Panc1 (cell line): Measurements from ENCODE around the gene PLRG1. TPM values are rescaled to one million over a fixed set of nuclear protein-coding genes. Genes with fewer than 3 reads are reported as not detected.

Experiments
- ATAC-seq: fragments of 200-7000 bp; cut with Tn5 transposase; 2 replicates; pipeline ENCODE4 v1.9.1; 2020; ENCODE audit warnings: mild to moderate bottlenecking, moderate library complexity
- BruUV-seq: library from RNA; stranded (reverse); fragments of 400-500 nt; replicated peaks from 2 replicates; lab custom pipeline; 2021; lab: Mats Ljungman, UMichigan
- CTCF ChIA-PET: fragments of 300-600 bp; sonication (Branson Sonifier 250); formaldehyde crosslinking; loops from one replicate; lab custom pipeline; 2022; ENCODE audit warnings: antibody characterized with exemption; lab: Charles Lee
- POLR2A ChIA-PET: fragments of 300-600 bp; sonication (Branson Sonifier 250); formaldehyde crosslinking; loops from one replicate; lab custom pipeline; 2022; ENCODE audit warnings: antibody characterized with exemption; lab: Charles Lee
- DNase-seq: peaks from one replicate; pipeline ENCODE4 v3.0.0-alpha.2; 2010; ENCODE audit warnings: low read depth, low spot score
- H3K27ac ChIP-seq: 2 replicates; pipeline ENCODE4 v1.5.1; 2011; ENCODE audit warnings: mild to moderate bottlenecking, low read length, inconsistent platforms
- H3K27me3 ChIP-seq: fragments of 200-500 bp; sonication (Bioruptor generic); 2 replicates; pipeline ENCODE4 v1.6.0; 2014; ENCODE audit warnings: low read length, inconsistent platforms; ENCODE audit not compliant: control insufficient read depth, insufficient read depth
- H3K36me3 ChIP-seq: fragments of 200-500 bp; sonication (Bioruptor generic); 2 replicates; pipeline ENCODE4 v1.5.1; 2014; ENCODE audit warnings: inconsistent platforms, mild to moderate bottlenecking, low read length, moderate library complexity; ENCODE audit not compliant: control insufficient read depth, insufficient read depth
- H3K4me1 ChIP-seq: 2 replicates; pipeline ENCODE4 v1.5.1; 2011; ENCODE audit warnings: inconsistent platforms, mild to moderate bottlenecking, low read length, moderate library complexity; ENCODE audit not compliant: control insufficient read depth, insufficient read depth
- H3K4me3 ChIP-seq, 2 experiments: 2 replicates each; pipeline ENCODE4 v1.5.1; 2011 to 2012; ENCODE audit warnings: low read depth in 2 of 2, low read length in 2 of 2, mild to moderate bottlenecking in 2 of 2, inconsistent platforms in 1 of 2, moderate library complexity in 1 of 2
- H3K9me3 ChIP-seq: fragments of 200-500 bp; sonication (Bioruptor generic); 2 replicates; pipeline ENCODE4 v1.5.1; 2014; ENCODE audit warnings: low read depth, mild to moderate bottlenecking, inconsistent platforms, low read length, moderate library complexity; ENCODE audit not compliant: control insufficient read depth, insufficient read depth
- POLR2AphosphoS5 ChIP-seq: IDR thresholded peaks from 2 replicates; pipeline ENCODE4 v1.6.1; 2012; ENCODE audit warnings: mild to moderate bottlenecking, low read depth, low read length, moderate library complexity
- REST ChIP-seq, 2 experiments: IDR thresholded peaks; 2 replicates each; pipeline ENCODE4 v1.6.1; 2011 to 2012; ENCODE audit warnings: low read depth in 2 of 2, control low read depth in 1 of 2, low read length in 1 of 2, mild to moderate bottlenecking in 1 of 2, moderate library complexity in 1 of 2; ENCODE audit not compliant: insufficient read depth in 1 of 2
- SIN3A ChIP-seq: IDR thresholded peaks from 2 replicates; pipeline ENCODE4 v1.6.1; 2012; ENCODE audit warnings: low read depth, mild to moderate bottlenecking, low read length, moderate library complexity, borderline replicate concordance; ENCODE audit not compliant: insufficient read depth
- TCF7L2 ChIP-seq: IDR thresholded peaks from 2 replicates; pipeline ENCODE4 v1.6.1; 2011; ENCODE audit warnings: mild to moderate bottlenecking, low read depth, low read length, inconsistent platforms
- in situ Hi-C: cut with HindIII; loops from 2 replicates; pipeline ENCODE4 v1.10.0; 2016; ENCODE audit warnings: low sequenced_read_pairs, low pct_unique_long_range_greater_than_20kb
- intact Hi-C: fragments of 100-400 bp; cut with micrococcal nuclease; formaldehyde crosslinking; loops from one replicate; pipeline ENCODE4 v1.10.0; 2022; ENCODE audit not compliant: unreplicated experiment
- total RNA-seq: library from RNA; stranded (reverse); gene quantifications from one replicate; pipeline ENCODE4 v1.2.1, GENCODE V29; 2021; ENCODE audit not compliant: unreplicated experiment
- TF ChIP-seq, protein P1 (sequence below): fragments of 450-650 bp; IDR thresholded peaks from 2 replicates; pipeline ENCODE4 v1.5.1; 2017; ENCODE audit warnings: mild to moderate bottlenecking

Gene PLRG1
- total RNA-seq, 1 experiment from 2014 or later = 66.1 TPM

DNA sequence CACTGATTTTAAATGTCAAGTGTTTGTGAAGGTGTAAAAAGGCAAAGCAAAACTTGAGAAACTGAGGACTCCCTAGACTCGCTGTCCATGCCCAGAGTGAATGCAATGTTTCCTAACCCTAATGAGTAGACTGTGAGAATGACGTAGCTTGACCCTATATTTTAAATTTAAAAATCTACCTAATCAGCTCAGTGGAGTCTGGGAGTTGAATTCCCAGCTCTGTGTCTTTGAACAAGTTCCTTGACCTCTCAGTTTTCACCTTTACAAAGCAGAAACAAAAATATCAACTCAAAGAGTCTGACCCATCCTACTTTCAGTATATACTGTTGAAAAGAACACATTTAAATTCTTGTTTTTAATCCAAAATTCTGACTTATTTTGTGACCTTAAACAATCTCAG lies 38.0 kb upstream of the PLRG1 start:
- TF ChIP-seq SIN3A (no peak), TCF7L2 (no peak), POLR2AphosphoS5 (no peak), REST (IDR thresholded peaks at IDR 0.05; ENCODE audit: insufficient read depth in 1 of 2, low read depth in 2 of 2, low read length in 1 of 2) (no peak)
- TF ChIP-seq, protein P1, sequence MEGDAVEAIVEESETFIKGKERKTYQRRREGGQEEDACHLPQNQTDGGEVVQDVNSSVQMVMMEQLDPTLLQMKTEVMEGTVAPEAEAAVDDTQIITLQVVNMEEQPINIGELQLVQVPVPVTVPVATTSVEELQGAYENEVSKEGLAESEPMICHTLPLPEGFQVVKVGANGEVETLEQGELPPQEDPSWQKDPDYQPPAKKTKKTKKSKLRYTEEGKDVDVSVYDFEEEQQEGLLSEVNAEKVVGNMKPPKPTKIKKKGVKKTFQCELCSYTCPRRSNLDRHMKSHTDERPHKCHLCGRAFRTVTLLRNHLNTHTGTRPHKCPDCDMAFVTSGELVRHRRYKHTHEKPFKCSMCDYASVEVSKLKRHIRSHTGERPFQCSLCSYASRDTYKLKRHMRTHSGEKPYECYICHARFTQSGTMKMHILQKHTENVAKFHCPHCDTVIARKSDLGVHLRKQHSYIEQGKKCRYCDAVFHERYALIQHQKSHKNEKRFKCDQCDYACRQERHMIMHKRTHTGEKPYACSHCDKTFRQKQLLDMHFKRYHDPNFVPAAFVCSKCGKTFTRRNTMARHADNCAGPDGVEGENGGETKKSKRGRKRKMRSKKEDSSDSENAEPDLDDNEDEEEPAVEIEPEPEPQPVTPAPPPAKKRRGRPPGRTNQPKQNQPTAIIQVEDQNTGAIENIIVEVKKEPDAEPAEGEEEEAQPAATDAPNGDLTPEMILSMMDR = no peak
- no peak for ATAC-seq
- ChIA-PET CTCF (no interaction called here), POLR2A (no interaction called here)
- no peaks in the 10 kb centered on the region for H3K36me3 ChIP-seq
- H3K9me3 ChIP-seq = no peaks in the 10 kb centered on the region
- BruUV-seq = no TSS peak
- no peak for DNase-seq
- H3K27ac ChIP-seq = no peak overlapping the region
- no peaks in the 10 kb centered on the region for H3K4me1 ChIP-seq
- in situ Hi-C loops = no loop called here
- no peaks in the 10 kb centered on the region for H3K27me3 ChIP-seq
- intact Hi-C loops = no loop called here
- no peak overlapping the region for H3K4me3 ChIP-seq

DNA sequence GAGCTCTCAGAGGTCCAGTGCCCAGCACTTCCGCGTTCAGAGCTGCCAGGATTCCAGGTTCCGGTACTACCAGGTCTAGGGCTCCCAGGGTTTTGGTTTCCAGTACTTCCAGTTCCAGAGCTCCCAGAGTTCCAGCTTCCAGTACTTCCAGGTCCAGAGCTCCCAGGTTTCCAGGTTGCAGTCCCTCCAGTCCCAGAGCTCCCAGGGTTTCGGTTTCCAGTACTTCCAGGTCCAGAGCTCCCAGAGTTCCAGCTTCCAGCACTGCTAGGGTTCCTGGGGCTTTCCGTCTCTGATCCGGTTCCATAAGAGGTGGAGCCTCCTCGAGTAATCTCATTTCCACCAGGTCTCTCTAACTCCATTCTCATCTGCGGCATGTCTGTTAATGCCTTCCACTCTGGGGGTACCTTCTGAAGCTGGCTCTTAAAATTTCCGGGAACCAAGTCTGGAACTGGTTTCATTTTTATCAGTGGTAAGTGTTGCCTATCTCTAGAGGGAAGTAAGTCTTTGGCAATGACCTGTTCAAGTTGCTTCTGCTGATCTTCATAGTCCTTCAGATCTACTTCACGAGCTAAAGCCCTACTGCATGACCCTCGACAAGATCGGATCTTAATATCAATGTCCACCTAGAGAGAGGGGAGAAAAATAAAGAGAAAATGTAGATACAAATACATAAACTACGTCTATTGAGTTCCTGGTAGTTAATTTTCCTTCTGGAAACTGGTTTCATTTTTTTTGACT lies 36.3 kb upstream of the PLRG1 start:
- Histone ChIP-seq H3K4me1 (no peaks in the 10 kb centered on the region), H3K4me3 (no peak overlapping the region), H3K36me3 (no peaks in the 10 kb centered on the region), H3K27ac (no peak overlapping the region), H3K27me3 (no peaks in the 10 kb centered on the region), H3K9me3 (no peaks in the 10 kb centered on the region)
- ATAC-seq (no peak), DNase-seq (no peak)
- TF ChIP-seq, protein P1 = no peak
- TF ChIP-seq POLR2AphosphoS5 = no peak
- TF ChIP-seq REST (IDR thresholded peaks at IDR 0.05; ENCODE audit: insufficient read depth in 1 of 2, low read depth in 2 of 2, low read length in 1 of 2) = no peak
- no peak for TF ChIP-seq SIN3A
- TF ChIP-seq TCF7L2 = no peak
- BruUV-seq = no TSS peak
- CTCF ChIA-PET = no interaction called here
- intact Hi-C loops (no loop called here), in situ Hi-C loops (no loop called here)
- POLR2A ChIA-PET = no interaction called here
